Keratinocyte (primary cell): Measurements from ENCODE around the gene TTN. TPM values are rescaled to one million over a fixed set of nuclear protein-coding genes. Genes with fewer than 3 reads are reported as not detected.

Experiments
- DNase-seq: peaks from one replicate; pipeline ENCODE4 v3.0.0-alpha.2; 2011; ENCODE audit warnings: low read depth, missing footprints, low spot score
- FAIRE-seq: peaks from 2 replicates; lab custom pipeline; 2011; peaks lifted over from hg19 to GRCh38; lab: Jason Lieb, UNC
- H2AFZ ChIP-seq: 2 replicates; pipeline ENCODE4 v1.6.0; 2012; ENCODE audit warnings: low read length, control low read depth, inconsistent platforms; ENCODE audit not compliant: control insufficient read depth
- H3K27ac ChIP-seq: 2 replicates; pipeline ENCODE4 v1.5.1; 2011; ENCODE audit warnings: low read length; ENCODE audit not compliant: control insufficient read depth, insufficient read depth
- H3K27me3 ChIP-seq: 3 replicates; pipeline ENCODE4 v1.6.0; 2011; ENCODE audit warnings: low read length; ENCODE audit not compliant: control insufficient read depth, insufficient read depth; ENCODE audit errors: extremely low read depth
- H3K36me3 ChIP-seq, 2 experiments: 2 replicates in 1 of 2; 3 replicates in 1 of 2; pipeline ENCODE4 v1.5.1; 2011; ENCODE audit warnings: low read length in 2 of 2, mild to moderate bottlenecking in 1 of 2; ENCODE audit not compliant: control insufficient read depth in 2 of 2, insufficient read depth in 2 of 2; ENCODE audit errors: extremely low read depth in 1 of 2
- H3K4me1 ChIP-seq: 3 replicates; pipeline ENCODE4 v1.5.1; 2011; ENCODE audit warnings: low read length; ENCODE audit not compliant: control insufficient read depth, insufficient read depth; ENCODE audit errors: extremely low read depth
- H3K4me2 ChIP-seq: 3 replicates; pipeline ENCODE4 v1.6.0; 2011; ENCODE audit warnings: low read depth, low read length; ENCODE audit not compliant: control insufficient read depth, insufficient read depth; ENCODE audit errors: extremely low read depth
- H3K4me3 ChIP-seq, 3 experiments: fragments of 200-600 bp in 1 of 3; sonication (generic) in 1 of 3; 2 replicates in 2 of 3; 3 replicates in 1 of 3; pipeline ENCODE4 v1.5.1; 2011 to 2016; ENCODE audit warnings: low read length in 3 of 3, mild to moderate bottlenecking in 3 of 3, control low read depth in 2 of 3, inconsistent platforms in 1 of 3, low read depth in 1 of 3, mixed read lengths in 1 of 3, mixed run types in 1 of 3, moderate library complexity in 1 of 3; ENCODE audit not compliant: control insufficient read depth in 2 of 3, insufficient read depth in 2 of 3; ENCODE audit errors: extremely low read depth in 1 of 3
- H3K79me2 ChIP-seq: 2 replicates; pipeline ENCODE4 v1.6.0; 2012; ENCODE audit warnings: low read length; ENCODE audit not compliant: control insufficient read depth, insufficient read depth
- H3K9ac ChIP-seq: 3 replicates; pipeline ENCODE4 v1.6.0; 2011; ENCODE audit warnings: low read length; ENCODE audit not compliant: control insufficient read depth, insufficient read depth; ENCODE audit errors: extremely low read depth
- H3K9me1 ChIP-seq: 3 replicates; pipeline ENCODE4 v1.6.0; 2011; ENCODE audit warnings: low read length; ENCODE audit not compliant: control insufficient read depth, insufficient read depth; ENCODE audit errors: extremely low read depth
- H3K9me3 ChIP-seq: 2 replicates; pipeline ENCODE4 v1.5.1; 2012; ENCODE audit warnings: low read depth, low read length; ENCODE audit not compliant: control insufficient read depth
- H4K20me1 ChIP-seq: 3 replicates; pipeline ENCODE4 v1.6.0; 2011; ENCODE audit warnings: low read length; ENCODE audit not compliant: control insufficient read depth, insufficient read depth; ENCODE audit errors: extremely low read depth
- EZH2 ChIP-seq: IDR thresholded peaks from one replicate; pipeline ENCODE4 v1.6.1; 2012; ENCODE audit warnings: inconsistent platforms, mild to moderate bottlenecking, low read length, moderate library complexity
- dilution Hi-C: fragments of 300-500 bp; cut with MboI; formaldehyde crosslinking; loops from one replicate; pipeline ENCODE4 v1.7.0; 2020; ENCODE audit warnings: low sequenced_read_pairs; ENCODE audit not compliant: extremely low pct_ligation_motif_present
- polyA plus RNA-seq, 5 experiments: library from polyadenylated mRNA; depleted of rRNA in 3 of 5; stranded (reverse) in 3 of 5; stranded (forward) in 1 of 5; unstranded in 1 of 5; fragments of >200 nt; gene quantifications; 1 replicate in 1 of 5; 2 replicates in 3 of 5; 3 replicates in 1 of 5; pipeline versions ENCODE4 v1.2.1 to v1.2.3, GENCODE V29; 2011 to 2012; ENCODE audit warnings: missing spikeins in 2 of 5, low read depth in 1 of 5, low replicate concordance in 1 of 5
- TF ChIP-seq, protein P1 (sequence below), 3 experiments: IDR thresholded peaks in 1 of 3; conservative IDR thresholded peaks in 1 of 3; optimal IDR thresholded peaks in 1 of 3; 2 replicates in 2 of 3; 3 replicates in 1 of 3; pipeline versions ENCODE3 to v1.5.1; 2011; ENCODE audit warnings: low read length in 3 of 3, mild to moderate bottlenecking in 3 of 3, moderate library complexity in 2 of 3, control low read depth in 1 of 3, inconsistent platforms in 1 of 3; ENCODE audit not compliant: insufficient read depth in 2 of 3; ENCODE audit errors: extremely low read depth in 1 of 3

Gene TTN
- polyA plus RNA-seq, 1 donor (not counting 4 experiments of a cell fraction or from before 2014, with no cell fraction given), result 0.01 TPM

DNA sequence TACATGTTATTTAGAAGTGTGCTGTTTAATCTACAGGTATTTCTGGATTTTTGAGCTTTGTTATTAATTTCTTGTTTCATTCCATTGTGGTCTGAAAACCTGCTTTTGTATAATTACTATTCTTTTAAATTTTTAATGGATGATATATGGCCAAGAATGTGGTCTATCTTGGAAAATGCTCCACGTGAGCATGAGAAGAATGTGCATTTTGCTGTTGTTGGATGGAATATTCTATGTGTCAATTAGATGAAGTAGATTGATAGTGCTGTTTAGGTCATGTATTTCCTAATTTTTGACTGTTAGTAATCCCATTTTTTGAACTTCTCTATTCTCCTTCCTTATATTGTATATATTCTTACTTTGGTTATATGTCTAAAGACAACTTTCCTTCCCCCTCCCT, 19.9 kb upstream of the TTN start:
- dilution Hi-C loops, result no loop called here
- Histone ChIP-seq H3K4me3 (no peak overlapping the region), H3K4me2 (no peak overlapping the region), H3K79me2 (no peaks in the 10 kb centered on the region), H3K27ac (no peak overlapping the region), H3K27me3 (peaks cover 4% of the 10 kb centered on the region), H4K20me1 (no peaks in the 10 kb centered on the region), H2AFZ (no peak overlapping the region), H3K36me3 (no peaks in the 10 kb centered on the region), H3K9ac (no peak overlapping the region), H3K9me3 (no peaks in the 10 kb centered on the region), H3K9me1 (no peaks in the 10 kb centered on the region), H3K4me1 (no peaks in the 10 kb centered on the region)
- TF ChIP-seq, protein P1, sequence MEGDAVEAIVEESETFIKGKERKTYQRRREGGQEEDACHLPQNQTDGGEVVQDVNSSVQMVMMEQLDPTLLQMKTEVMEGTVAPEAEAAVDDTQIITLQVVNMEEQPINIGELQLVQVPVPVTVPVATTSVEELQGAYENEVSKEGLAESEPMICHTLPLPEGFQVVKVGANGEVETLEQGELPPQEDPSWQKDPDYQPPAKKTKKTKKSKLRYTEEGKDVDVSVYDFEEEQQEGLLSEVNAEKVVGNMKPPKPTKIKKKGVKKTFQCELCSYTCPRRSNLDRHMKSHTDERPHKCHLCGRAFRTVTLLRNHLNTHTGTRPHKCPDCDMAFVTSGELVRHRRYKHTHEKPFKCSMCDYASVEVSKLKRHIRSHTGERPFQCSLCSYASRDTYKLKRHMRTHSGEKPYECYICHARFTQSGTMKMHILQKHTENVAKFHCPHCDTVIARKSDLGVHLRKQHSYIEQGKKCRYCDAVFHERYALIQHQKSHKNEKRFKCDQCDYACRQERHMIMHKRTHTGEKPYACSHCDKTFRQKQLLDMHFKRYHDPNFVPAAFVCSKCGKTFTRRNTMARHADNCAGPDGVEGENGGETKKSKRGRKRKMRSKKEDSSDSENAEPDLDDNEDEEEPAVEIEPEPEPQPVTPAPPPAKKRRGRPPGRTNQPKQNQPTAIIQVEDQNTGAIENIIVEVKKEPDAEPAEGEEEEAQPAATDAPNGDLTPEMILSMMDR (optimal IDR thresholded peaks at IDR 0.05 in 1 of 3, IDR thresholded peaks at IDR 0.05 in 1 of 3, conservative IDR thresholded peaks at IDR 0.05 in 1 of 3; ENCODE audit: extremely low read depth in 1 of 3, insufficient read depth in 2 of 3, low read length in 3 of 3), result no peak
- TF ChIP-seq EZH2, result no peak
- FAIRE-seq (no peak), DNase-seq (no peak)

DNA sequence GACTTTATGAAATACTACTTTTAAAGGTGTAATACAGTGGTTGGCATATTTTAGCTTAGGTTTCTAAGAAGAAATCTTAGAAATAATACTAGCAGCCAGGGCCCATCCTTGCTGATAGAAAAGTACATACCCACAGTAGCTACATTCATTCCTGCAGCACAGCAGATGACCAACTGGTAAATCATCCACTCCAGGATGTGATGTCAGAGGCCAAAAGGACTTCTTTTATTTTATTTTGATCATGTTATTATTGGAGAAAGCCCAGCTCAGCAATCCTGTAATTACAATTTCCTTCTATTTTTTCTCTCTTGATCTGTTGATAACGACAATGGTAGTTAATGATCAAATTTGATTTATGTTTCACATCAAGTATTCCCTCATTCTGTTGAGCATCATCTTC, 18.0 kb upstream of the TTN start:
- no peak overlapping the region for H3K9ac ChIP-seq
- H3K4me1 ChIP-seq, result no peaks in the 10 kb centered on the region
- no peak overlapping the region for H3K27ac ChIP-seq
- no peaks in the 10 kb centered on the region for H3K9me3 ChIP-seq
- FAIRE-seq, result no peak
- H3K4me2 ChIP-seq, result no peak overlapping the region
- H3K79me2 ChIP-seq, result no peaks in the 10 kb centered on the region
- no peak overlapping the region for H3K4me3 ChIP-seq
- TF ChIP-seq, protein P1 (optimal IDR thresholded peaks at IDR 0.05 in 1 of 3, IDR thresholded peaks at IDR 0.05 in 1 of 3, conservative IDR thresholded peaks at IDR 0.05 in 1 of 3; ENCODE audit: extremely low read depth in 1 of 3, insufficient read depth in 2 of 3, low read length in 3 of 3), result no peak
- TF ChIP-seq EZH2, result no peak
- DNase-seq, result no peak
- H2AFZ ChIP-seq, result no peak overlapping the region
- no peaks in the 10 kb centered on the region for H3K36me3 ChIP-seq
- dilution Hi-C loops, result no loop called here
- H3K27me3 ChIP-seq, result no peaks in the 10 kb centered on the region
- H3K9me1 ChIP-seq, result no peaks in the 10 kb centered on the region
- H4K20me1 ChIP-seq, result no peaks in the 10 kb centered on the region
